HG02763 (cell line): ENCODE data around the gene PUDP.
"Not testable (repeated sequence)": the region's sequence is repeated elsewhere in the genome, so short reads cannot be mapped to it uniquely, and the experiment has no call there.

ENCODE experiments used
- ATAC-seq: cut with Tn5 transposase; IDR thresholded peaks from one replicate; pipeline ENCODE4 v1.9.1; 2021; ENCODE audit warnings: mild to moderate bottlenecking, moderate library complexity; ENCODE audit not compliant: unreplicated experiment

The PUDP gene

GRCh38 chrX:7147978-7148854 is at the start of gene PUDP:
Gene PUDP (minus strand): TSS chrX:7148153. CDS start chrX:7148113, 40 bp downstream.
- peak; percentile 76 for ATAC-seq

- ATAC-seq = no peak
Measured at GRCh38 chrX:7194606-7195005, 46.7 kb upstream of the PUDP start.

- ATAC-seq = no peak
Measured at GRCh38 chrX:7192871-7193270, 44.9 kb upstream of the PUDP start.

- no peak for ATAC-seq
Measured at GRCh38 chrX:7191681-7192110, 43.7 kb upstream of the PUDP start.

- ATAC-seq = no peak
Measured at GRCh38 chrX:7190157-7190556, 42.2 kb upstream of the PUDP start.

- ATAC-seq = no peak
Measured at GRCh38 chrX:7188672-7189071, 40.7 kb upstream of the PUDP start.

- ATAC-seq = no peak
Measured at GRCh38 chrX:7184816-7185215, 36.9 kb upstream of the PUDP start.

- ATAC-seq = no peak
Measured at GRCh38 chrX:7179446-7179845, 31.5 kb upstream of the PUDP start.

GRCh38 chrX:7178859-7179258 is 30.9 kb upstream of the PUDP start:
- not testable (repeated sequence) for ATAC-seq

GRCh38 chrX:7170898-7171297 is 22.9 kb upstream of the PUDP start:
- no peak for ATAC-seq

GRCh38 chrX:7169627-7170026 is 21.7 kb upstream of the PUDP start:
- ATAC-seq = no peak

GRCh38 chrX:7168371-7168770 is 20.4 kb upstream of the PUDP start:
- ATAC-seq = no peak

GRCh38 chrX:7164174-7164573 is 16.2 kb upstream of the PUDP start:
- ATAC-seq = no peak

GRCh38 chrX:7163146-7163677 is 15.3 kb upstream of the PUDP start:
- ATAC-seq = no peak

- ATAC-seq = no peak
Measured at GRCh38 chrX:7159149-7159861, 11.4 kb upstream of the PUDP start.

GRCh38 chrX:7158468-7158990 is 10.6 kb upstream of the PUDP start:
- no peak for ATAC-seq

GRCh38 chrX:7156879-7157278 is 8.9 kb upstream of the PUDP start:
- no peak for ATAC-seq

- no peak for ATAC-seq
Measured at GRCh38 chrX:7155163-7155562, 7.2 kb upstream of the PUDP start.

- ATAC-seq = no peak
Measured at GRCh38 chrX:7154041-7154597, 6.2 kb upstream of the PUDP start.

- no peak for ATAC-seq
Measured at GRCh38 chrX:7153231-7153630, 5.3 kb upstream of the PUDP start.

GRCh38 chrX:7149411-7149810 is 1.5 kb upstream of the PUDP start:
- ATAC-seq = no peak
